Heart left ventricle (tissue), 16 donors: ENCODE measurements around the gene PRR32. TPM values are rescaled to one million over a fixed set of nuclear protein-coding genes. Genes with fewer than 3 reads are reported as not detected.
A peak's percentile ranks its signal among the peaks of the same experiment; 100 is the strongest.

ENCODE experiments used
- ATAC-seq, 4 donors: fragments of 200-7000 bp; cut with Tn5 transposase; one replicate each; pipeline ENCODE4 v1.9.1; 2020 to 2022; ENCODE audit warnings: moderate library complexity in 4 of 4, mild to moderate bottlenecking in 3 of 4, moderate number of reproducible peaks in 1 of 4
- DNase-seq, 5 donors: peaks; one replicate each; pipeline ENCODE4 v3.0.0-alpha.2; 2020
- H3K27ac ChIP-seq, 12 donors: fragments of 200-600 bp; sonication (generic) in 4 of 12; one replicate each; pipeline versions ENCODE4 v1.5.0 to v1.8.0; 2016 to 2022; ENCODE audit warnings: mild to moderate bottlenecking in 2 of 12
- H3K27me3 ChIP-seq, 9 donors: fragments of 200-600 bp; sonication (generic) in 2 of 9; one replicate each; pipeline versions ENCODE4 v1.5.1 to v1.8.0; 2016 to 2022; ENCODE audit warnings: mild to moderate bottlenecking in 3 of 9
- H3K36me3 ChIP-seq, 9 donors: fragments of 200-600 bp; sonication (generic) in 2 of 9; one replicate each; pipeline versions ENCODE4 v1.5.0 to v1.8.0; 2018 to 2022; ENCODE audit warnings: mild to moderate bottlenecking in 2 of 9
- H3K4me1 ChIP-seq, 12 donors: fragments of 200-600 bp; sonication (generic) in 4 of 12; one replicate each; pipeline versions ENCODE4 v1.5.0 to v1.8.0; 2016 to 2022; ENCODE audit warnings: mild to moderate bottlenecking in 3 of 12
- H3K4me3 ChIP-seq, 12 donors: fragments of 200-600 bp; sonication (generic) in 4 of 12; one replicate each; pipeline versions ENCODE4 v1.5.0 to v1.8.0; 2017 to 2022; ENCODE audit warnings: mild to moderate bottlenecking in 9 of 12, moderate library complexity in 4 of 12
- H3K9me3 ChIP-seq, 12 donors: fragments of 200-600 bp; sonication (generic) in 4 of 12; one replicate each; pipeline versions ENCODE4 v1.5.0 to v1.8.0; 2016 to 2022; ENCODE audit warnings: mild to moderate bottlenecking in 1 of 12
- POLR2A ChIP-seq, 2 donors: fragments of 450-650 bp; IDR thresholded peaks; one replicate each; pipeline ENCODE4 v1.6.1; 2017; ENCODE audit warnings: antibody characterized with exemption in 2 of 2, mild to moderate bottlenecking in 2 of 2, moderate library complexity in 2 of 2
- WGBS, 4 donors: extraction: QIAGEN DNeasy Blood & Tissue Kit in 2 of 4; methylation state at CpG; one replicate each; pipeline versions ENCODE4 v1.1.5 to v1.1.7; 2013 to 2018; 5-methylcytosine and 5-hydroxymethylcytosine counted together
- intact Hi-C, 10 donors: fragments of 100-400 bp; cut with DNase I; formaldehyde crosslinking; loops; one replicate each; pipeline versions ENCODE4 v1.11.1 to v1.14.2; 2022
- polyA plus RNA-seq, 2 donors: library from polyadenylated mRNA; stranded (reverse); fragments of 200-250 nt; gene quantifications; one replicate each; pipeline ENCODE4 v1.2.3, GENCODE V29; 2013
- total RNA-seq, 9 donors: library from RNA; depleted of rRNA in 2 of 9; stranded (reverse); fragments of >200 nt in 2 of 9; fragmentation: NEBNext Ultra II Directional in 3 of 9; extraction: Animal tissue kit (Norgen Biotek cat#: 25700) in 3 of 9; gene quantifications; one replicate each; pipeline versions ENCODE4 v1.1.0 to v1.2.4, GENCODE V29; 2016 to 2023
- TF ChIP-seq, protein P1 (sequence below), 12 donors: fragments of 200-600 bp; sonication (generic) in 4 of 12; IDR thresholded peaks; one replicate each; pipeline versions ENCODE4 v1.5.0 to v1.8.0; 2018 to 2022; ENCODE audit warnings: antibody characterized with exemption in 12 of 12, mild to moderate bottlenecking in 5 of 12
- donor health status: ischemic (EF 13 %, LVEDD 7.1; RV severe dilation, severe dysfunction).
- donor health status: healthy with polysubstance abuse.
- donor health status: DM: no; HTN: yes; CAD: no.
- donor health status: DM: no; HTN: no; CAD: no.
- donor health status: ischemic (EF 25% LVEDD 6.9; RV normal size, moderate dysfunction).
- donor health status: ischemic (EF 25% LVEDD 5.7; RV mildly dilated, moderate dysfunction).
- donor health status: healthy.
- donor health status: DM: yes; HTN: yes; CAD: no.
- donor health status: ischemic (EF 35%, LVEDD 5.7; RV mildly dilated, moderate dysfunction).
- donor health status: nonischemic (EF 11% LVEDD 7.7; RV severe dilation, severe dysfunction).
- donor health status: DM: yes; HTN: yes; CAD: no.
- donor health status: PGD.
- donor health status: ischemic (EF 29% LVEDD 5.4; RV normal size, mild dysfunction).
- donor health status: nonischemic (EF 23%, LVEDD 6.1; RV moderate dilation, normal function).

Gene PRR32
- total and polyA plus RNA-seq, 11 donors, result 0.07 to 1.5 (median 0.30) TPM; not detected in 6

DNA sequence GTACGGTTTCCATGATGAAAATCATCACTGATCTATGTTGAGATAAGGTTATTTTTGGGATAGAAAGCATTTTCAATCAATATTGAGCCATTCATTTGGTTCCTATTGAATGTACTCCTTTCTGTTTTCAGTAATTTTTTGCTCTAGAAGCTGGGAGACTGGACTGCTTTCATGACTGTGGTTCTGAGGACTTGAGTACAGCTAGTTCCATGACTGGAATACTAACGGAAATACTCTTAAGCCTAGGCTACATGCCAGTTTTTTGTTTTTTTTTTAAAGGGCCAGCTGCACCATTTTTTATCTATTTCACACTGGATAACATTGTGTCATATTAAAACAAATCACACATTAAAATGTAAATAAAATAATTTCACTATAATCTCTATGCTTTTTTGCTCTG lies 16.7 kb downstream of the PRR32 start:
- 15 to 33% (median 26%) methylated on average over 2 of the region's 2 CpGs for WGBS, 4 donors
- no peaks in the 10 kb centered on the region for H3K27me3 ChIP-seq
- H3K4me1 ChIP-seq, result no peaks in the 10 kb centered on the region
- intact Hi-C loops, result no loop called here
- TF ChIP-seq POLR2A (IDR thresholded peaks at IDR 0.05), result no peak
- TF ChIP-seq, protein P1, sequence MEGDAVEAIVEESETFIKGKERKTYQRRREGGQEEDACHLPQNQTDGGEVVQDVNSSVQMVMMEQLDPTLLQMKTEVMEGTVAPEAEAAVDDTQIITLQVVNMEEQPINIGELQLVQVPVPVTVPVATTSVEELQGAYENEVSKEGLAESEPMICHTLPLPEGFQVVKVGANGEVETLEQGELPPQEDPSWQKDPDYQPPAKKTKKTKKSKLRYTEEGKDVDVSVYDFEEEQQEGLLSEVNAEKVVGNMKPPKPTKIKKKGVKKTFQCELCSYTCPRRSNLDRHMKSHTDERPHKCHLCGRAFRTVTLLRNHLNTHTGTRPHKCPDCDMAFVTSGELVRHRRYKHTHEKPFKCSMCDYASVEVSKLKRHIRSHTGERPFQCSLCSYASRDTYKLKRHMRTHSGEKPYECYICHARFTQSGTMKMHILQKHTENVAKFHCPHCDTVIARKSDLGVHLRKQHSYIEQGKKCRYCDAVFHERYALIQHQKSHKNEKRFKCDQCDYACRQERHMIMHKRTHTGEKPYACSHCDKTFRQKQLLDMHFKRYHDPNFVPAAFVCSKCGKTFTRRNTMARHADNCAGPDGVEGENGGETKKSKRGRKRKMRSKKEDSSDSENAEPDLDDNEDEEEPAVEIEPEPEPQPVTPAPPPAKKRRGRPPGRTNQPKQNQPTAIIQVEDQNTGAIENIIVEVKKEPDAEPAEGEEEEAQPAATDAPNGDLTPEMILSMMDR (IDR thresholded peaks at IDR 0.05), result no peak
- DNase-seq (no peak), ATAC-seq (peak in 1 of 4 donors; percentile 49)
- H3K4me3 ChIP-seq, result no peak overlapping the region
- peak overlapping the region in 1 of 12 donors; percentile 44 for H3K27ac ChIP-seq
- H3K9me3 ChIP-seq, result no peaks in the 10 kb centered on the region
- no peaks in the 10 kb centered on the region for H3K36me3 ChIP-seq

GRCh38 chrX:126847143-126847542 lies 27.6 kb downstream of the PRR32 start:
- Histone ChIP-seq H3K4me3 (no peak overlapping the region), H3K36me3 (no peaks in the 10 kb centered on the region), H3K9me3 (no peaks in the 10 kb centered on the region), H3K4me1 (no peaks in the 10 kb centered on the region), H3K27me3 (no peaks in the 10 kb centered on the region), H3K27ac (no peak overlapping the region)
- no peak for DNase-seq
- WGBS, 4 donors, result 47 to 84% (median 61%) methylated on average over 3 of the region's 3 CpGs
- no peak for TF ChIP-seq POLR2A (IDR thresholded peaks at IDR 0.05)
- TF ChIP-seq, protein P1 (IDR thresholded peaks at IDR 0.05), result no peak
- no peak for ATAC-seq
- intact Hi-C loops, result no loop called here

DNA sequence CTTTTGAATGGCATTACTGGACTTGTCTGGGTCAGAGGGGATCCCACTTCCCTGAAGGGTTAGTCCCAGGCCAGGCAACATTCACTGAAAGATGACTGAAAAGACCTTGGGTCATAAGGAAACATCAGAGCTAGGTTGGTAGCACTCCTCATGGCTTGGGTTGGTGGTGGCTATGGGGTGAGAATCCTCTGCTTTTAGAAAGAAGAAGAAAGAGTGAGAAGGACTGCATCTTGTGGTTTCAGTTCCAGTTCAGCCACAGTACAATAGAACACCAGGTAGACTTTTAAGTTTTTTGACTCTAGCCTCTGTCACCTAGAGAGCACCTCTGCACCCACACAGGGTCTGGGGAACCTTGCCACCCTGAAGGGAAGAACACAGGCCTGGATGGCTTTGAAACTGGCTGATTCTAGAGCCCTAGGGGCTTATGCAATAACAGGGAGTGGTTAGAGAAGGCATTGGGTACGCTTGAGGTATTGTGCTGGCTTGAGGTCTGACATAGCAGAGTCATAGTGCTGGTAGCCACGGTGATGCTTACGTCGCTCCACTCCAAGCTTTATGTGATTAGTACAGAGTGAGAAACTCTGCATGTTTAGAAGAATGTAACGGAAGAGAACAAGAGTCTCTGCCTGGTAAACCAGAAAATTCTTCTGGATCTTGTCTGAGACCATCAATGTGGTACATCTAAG lies 36.5 kb downstream of the PRR32 start:
- Histone ChIP-seq H3K9me3 (no peaks in the 10 kb centered on the region), H3K27ac (no peak overlapping the region), H3K4me3 (no peak overlapping the region), H3K36me3 (no peaks in the 10 kb centered on the region), H3K27me3 (no peaks in the 10 kb centered on the region), H3K4me1 (no peaks in the 10 kb centered on the region)
- intact Hi-C loops, result no loop called here
- DNase-seq, result no peak
- ATAC-seq, result no peak
- 66 to 84% (median 75%) methylated on average over 5 of the region's 5 CpGs for WGBS, 4 donors
- TF ChIP-seq, protein P1 (IDR thresholded peaks at IDR 0.05), result no peak
- TF ChIP-seq POLR2A (IDR thresholded peaks at IDR 0.05), result no peak
